GM12878 (cell line): ENCODE results near the gene LRRC27. TPM values are rescaled to one million over a fixed set of nuclear protein-coding genes. Genes with fewer than 3 reads are reported as not detected.

ENCODE experiments used
- ATAC-seq: fragments of 200-7000 bp; cut with Tn5 transposase; 3 replicates; pipeline ENCODE4 v1.9.1; 2020; ENCODE audit warnings: mild to moderate bottlenecking, moderate library complexity
- BruUV-seq: library from RNA; stranded (reverse); fragments of 400-500 nt; replicated peaks from 2 replicates; lab custom pipeline; 2021; lab: Mats Ljungman, UMichigan
- CTCF ChIA-PET: fragments of 300-600 bp; sonication (Branson Sonifier 250); formaldehyde crosslinking; extraction: SDS; loops from one replicate; lab custom pipeline; 2021; ENCODE audit warnings: inconsistent platforms; lab: Yijun Ruan, JAX
- POLR2A ChIA-PET: fragments of 350-600 bp; formaldehyde crosslinking; extraction: SDS; loops from one replicate; lab custom pipeline; 2021; ENCODE audit warnings: inconsistent platforms; lab: Charles Lee
- RAD21 ChIA-PET: fragments of 300-600 bp; sonication (Branson Sonifier 250); formaldehyde crosslinking; loops from one replicate; lab custom pipeline; 2023; ENCODE audit warnings: antibody characterized with exemption; ENCODE audit not compliant: unreplicated experiment; lab: Charles Lee
- SMC1A ChIA-PET: fragments of 300-600 bp; sonication (Branson Sonifier 250); formaldehyde crosslinking; loops from one replicate; lab custom pipeline; 2023; ENCODE audit not compliant: unreplicated experiment, uncharacterized antibody; lab: Charles Lee
- DNase-seq: peaks from one replicate; pipeline ENCODE4 v3.0.0-alpha.2; 2011; ENCODE audit warnings: low read depth, low spot score
- FAIRE-seq: peaks from 3 replicates; lab custom pipeline; 2011; peaks lifted over from hg19 to GRCh38; lab: Jason Lieb, UNC
- H2AFZ ChIP-seq: 2 replicates; pipeline ENCODE4 v1.6.0; 2011; ENCODE audit warnings: low read depth, low read length, control low read depth; ENCODE audit not compliant: control insufficient read depth
- H3K27ac ChIP-seq: 2 replicates; pipeline ENCODE4 v1.5.1; 2011; ENCODE audit warnings: control low read depth; ENCODE audit not compliant: control insufficient read depth, insufficient read depth
- H3K27me3 ChIP-seq, 2 experiments: replicated peaks in 1 of 2; 2 replicates each; pipeline versions ENCODE4 v1.6.0 to v1.6.1; 2011; ENCODE audit warnings: low read length in 1 of 2; ENCODE audit not compliant: control insufficient read depth in 2 of 2, insufficient read depth in 2 of 2
- H3K36me3 ChIP-seq, 2 experiments: 2 replicates each; pipeline ENCODE4 v1.5.1; 2011; ENCODE audit warnings: low read length in 1 of 2; ENCODE audit not compliant: control insufficient read depth in 2 of 2, insufficient read depth in 2 of 2
- H3K4me1 ChIP-seq: 2 replicates; pipeline ENCODE4 v1.6.1; 2011; ENCODE audit warnings: mild to moderate bottlenecking, low read length, moderate library complexity, mixed read lengths; ENCODE audit not compliant: control insufficient read depth, insufficient read depth
- H3K4me2 ChIP-seq: 2 replicates; pipeline ENCODE4 v1.6.0; 2011; ENCODE audit warnings: control low read depth; ENCODE audit not compliant: control insufficient read depth, insufficient read depth
- H3K4me3 ChIP-seq: fragments of 200-600 bp; sonication (generic); 2 replicates; pipeline ENCODE4 v1.5.1; 2016
- H3K79me2 ChIP-seq: 2 replicates; pipeline ENCODE4 v1.6.0; 2011; ENCODE audit warnings: low read length; ENCODE audit not compliant: control insufficient read depth, insufficient read depth
- H3K9ac ChIP-seq: 2 replicates; pipeline ENCODE4 v1.8.0; 2011; ENCODE audit warnings: low read length, control low read depth, mixed read lengths; ENCODE audit not compliant: control insufficient read depth, insufficient read depth
- H3K9me3 ChIP-seq: replicated peaks from 3 replicates; pipeline ENCODE4 v1.5.1; 2011; ENCODE audit warnings: mild to moderate bottlenecking, low read length; ENCODE audit not compliant: control insufficient read depth, insufficient read depth
- H4K20me1 ChIP-seq: 2 replicates; pipeline ENCODE4 v1.6.0; 2011; ENCODE audit not compliant: control insufficient read depth, insufficient read depth
- CBFB ChIP-seq: IDR thresholded peaks from 2 replicates; pipeline ENCODE4 v1.6.1; 2016; ENCODE audit warnings: antibody characterized with exemption, low read depth
- CHD2 ChIP-seq: IDR thresholded peaks from 2 replicates; pipeline ENCODE4 v1.6.1; 2011; ENCODE audit warnings: low read depth, low read length, improper control_type of control experiment, borderline replicate concordance
- ETV6 ChIP-seq, 2 experiments: fragments of 450-650 bp in 1 of 2; IDR thresholded peaks in 1 of 2; conservative IDR thresholded peaks in 1 of 2; 2 replicates each; pipeline ENCODE4 v1.6.1; 2014; ENCODE audit warnings: antibody characterized with exemption in 1 of 2, borderline replicate concordance in 1 of 2, low read depth in 1 of 2, mild to moderate bottlenecking in 1 of 2, moderate library complexity in 1 of 2
- PAX8 ChIP-seq: fragments of 450-650 bp; IDR thresholded peaks from 2 replicates; pipeline ENCODE4 v1.6.1; 2017; ENCODE audit warnings: mild to moderate bottlenecking, moderate library complexity
- RELB ChIP-seq: fragments of 450-650 bp; IDR thresholded peaks from 2 replicates; pipeline ENCODE4 v1.6.1; 2017; ENCODE audit warnings: low read depth, mild to moderate bottlenecking, moderate library complexity
- SMC3 ChIP-seq: IDR thresholded peaks from 2 replicates; pipeline ENCODE4 v1.6.1; 2011; ENCODE audit warnings: low read length, improper control_type of control experiment, borderline replicate concordance
- SUZ12 ChIP-seq: fragments of 200-600 bp; sonication (generic); IDR thresholded peaks from one replicate; pipeline ENCODE4 v1.6.1; 2018; ENCODE audit warnings: antibody characterized with exemption, mild to moderate bottlenecking; ENCODE audit not compliant: unreplicated experiment
- WGBS: methylation state at CpG from one replicate; pipeline ENCODE4 v1.1.6; 2016; ENCODE audit warnings: low lambda C conversion rate; ENCODE audit not compliant: insufficient replicate concordance, insufficient coverage; ENCODE audit errors: missing lambda C conversion rate; 5-methylcytosine and 5-hydroxymethylcytosine counted together
- in situ Hi-C: fragments of 300-500 bp; cut with MboI; formaldehyde crosslinking; loops from 9 replicates; pipeline ENCODE4 v1.14.3; 2018; ENCODE audit warnings: mixed read lengths
- intact Hi-C: fragments of 100-400 bp; cut with micrococcal nuclease; formaldehyde crosslinking; loops from one replicate; pipeline ENCODE4 v1.14.2; 2022; ENCODE audit not compliant: unreplicated experiment
- polyA plus RNA-seq, 11 experiments: library from polyadenylated mRNA; depleted of rRNA in 4 of 11; unstranded in 6 of 11; stranded (reverse) in 5 of 11; fragments of >200 nt; fragmentation: Nextera tagmentation in 4 of 11; fragmentation: Illumina TruSeq in 1 of 11; extraction: Ambion mirVana in 4 of 11; extraction: Trizol in 1 of 11; gene quantifications; 1 replicate in 1 of 11; 2 replicates in 10 of 11; pipeline versions ENCODE4 v1.2.1 to v1.2.3, GENCODE V29; 2011 to 2016; ENCODE audit warnings: inconsistent platforms in 2 of 11, missing spikeins in 2 of 11, low read depth in 1 of 11
- total RNA-seq, 4 experiments: library from RNA; depleted of rRNA in 3 of 4; stranded (reverse); fragments of >200 nt in 3 of 4; fragmentation: Illumina TruSeq in 1 of 4; extraction: Trizol in 1 of 4; gene quantifications; 2 replicates each; pipeline versions ENCODE4 v1.2.1 to v1.2.3, GENCODE V29; 2013 to 2021
- TF ChIP-seq, protein P1 (sequence below): IDR thresholded peaks from 2 replicates; pipeline ENCODE4 v1.6.1; 2011; ENCODE audit warnings: mild to moderate bottlenecking, low read depth, low read length, moderate library complexity; ENCODE audit not compliant: insufficient replicate concordance
- TF ChIP-seq, protein P2 (sequence below): fragments of 450-650 bp; formaldehyde crosslinking; IDR thresholded peaks from 2 replicates; pipeline ENCODE4 v1.5.0; 2022; ENCODE audit warnings: mild to moderate bottlenecking, missing genetic modification characterization

Gene LRRC27
- total and polyA plus RNA-seq, 10 of the 15 experiments (the other 5 are each of a cell fraction or from before 2014, with no cell fraction given): 0.48 to 6.9 (median 4.7) TPM

- TF ChIP-seq, protein P1, sequence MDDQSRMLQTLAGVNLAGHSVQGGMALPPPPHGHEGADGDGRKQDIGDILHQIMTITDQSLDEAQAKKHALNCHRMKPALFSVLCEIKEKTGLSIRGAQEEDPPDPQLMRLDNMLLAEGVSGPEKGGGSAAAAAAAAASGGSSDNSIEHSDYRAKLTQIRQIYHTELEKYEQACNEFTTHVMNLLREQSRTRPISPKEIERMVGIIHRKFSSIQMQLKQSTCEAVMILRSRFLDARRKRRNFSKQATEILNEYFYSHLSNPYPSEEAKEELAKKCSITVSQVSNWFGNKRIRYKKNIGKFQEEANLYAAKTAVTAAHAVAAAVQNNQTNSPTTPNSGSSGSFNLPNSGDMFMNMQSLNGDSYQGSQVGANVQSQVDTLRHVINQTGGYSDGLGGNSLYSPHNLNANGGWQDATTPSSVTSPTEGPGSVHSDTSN: no peak
- TF ChIP-seq SMC3 (no peak), CHD2 (no peak), RELB (no peak), SUZ12 (no peak)
Measured at GRCh38 chr10:132404911-132405462, 73.0 kb downstream of the LRRC27 start (continued).

GRCh38 chr10:132405463-132405991, 73.5 kb downstream of the LRRC27 start:
- no peak overlapping the region for H3K9ac ChIP-seq
- no peak for DNase-seq
- H3K27me3 ChIP-seq: no peaks in the 10 kb centered on the region
- in situ Hi-C loops: no loop called here
- no peak for ATAC-seq
- no peaks in the 10 kb centered on the region for H3K4me1 ChIP-seq
- H2AFZ ChIP-seq: no peak overlapping the region
- H3K27ac ChIP-seq: no peak overlapping the region
- ChIA-PET CTCF (interaction anchor here (0.8 kb wide), 1 partner anchor 18 kb away, joined by 3 read pairs; no protein-coding TSS in a partner anchor), RAD21 (no interaction called here), POLR2A (no interaction called here), SMC1A (no interaction called here)
- no peak for FAIRE-seq
- no peak overlapping the region for H3K4me2 ChIP-seq
- H3K36me3 ChIP-seq: no peaks in the 10 kb centered on the region
- TF ChIP-seq CBFB (no peak), PAX8 (no peak), ETV6 (conservative IDR thresholded peaks at IDR 0.05 in 1 of 2, IDR thresholded peaks at IDR 0.05 in 1 of 2; ENCODE audit: borderline replicate concordance in 1 of 2, low read depth in 1 of 2) (no peak)
- TF ChIP-seq, protein P2, sequence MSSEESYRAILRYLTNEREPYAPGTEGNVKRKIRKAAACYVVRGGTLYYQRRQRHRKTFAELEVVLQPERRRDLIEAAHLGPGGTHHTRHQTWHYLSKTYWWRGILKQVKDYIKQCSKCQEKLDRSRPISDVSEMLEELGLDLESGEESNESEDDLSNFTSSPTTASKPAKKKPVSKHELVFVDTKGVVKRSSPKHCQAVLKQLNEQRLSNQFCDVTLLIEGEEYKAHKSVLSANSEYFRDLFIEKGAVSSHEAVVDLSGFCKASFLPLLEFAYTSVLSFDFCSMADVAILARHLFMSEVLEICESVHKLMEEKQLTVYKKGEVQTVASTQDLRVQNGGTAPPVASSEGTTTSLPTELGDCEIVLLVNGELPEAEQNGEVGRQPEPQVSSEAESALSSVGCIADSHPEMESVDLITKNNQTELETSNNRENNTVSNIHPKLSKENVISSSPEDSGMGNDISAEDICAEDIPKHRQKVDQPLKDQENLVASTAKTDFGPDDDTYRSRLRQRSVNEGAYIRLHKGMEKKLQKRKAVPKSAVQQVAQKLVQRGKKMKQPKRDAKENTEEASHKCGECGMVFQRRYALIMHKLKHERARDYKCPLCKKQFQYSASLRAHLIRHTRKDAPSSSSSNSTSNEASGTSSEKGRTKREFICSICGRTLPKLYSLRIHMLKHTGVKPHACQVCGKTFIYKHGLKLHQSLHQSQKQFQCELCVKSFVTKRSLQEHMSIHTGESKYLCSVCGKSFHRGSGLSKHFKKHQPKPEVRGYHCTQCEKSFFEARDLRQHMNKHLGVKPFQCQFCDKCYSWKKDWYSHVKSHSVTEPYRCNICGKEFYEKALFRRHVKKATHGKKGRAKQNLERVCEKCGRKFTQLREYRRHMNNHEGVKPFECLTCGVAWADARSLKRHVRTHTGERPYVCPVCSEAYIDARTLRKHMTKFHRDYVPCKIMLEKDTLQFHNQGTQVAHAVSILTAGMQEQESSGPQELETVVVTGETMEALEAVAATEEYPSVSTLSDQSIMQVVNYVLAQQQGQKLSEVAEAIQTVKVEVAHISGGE (CRISPR knock-in tag): no peak
- no peaks in the 10 kb centered on the region for H3K79me2 ChIP-seq
- H4K20me1 ChIP-seq: no peaks in the 10 kb centered on the region
- intact Hi-C loops: no loop called here
- BruUV-seq: no TSS peak
- WGBS: 85% methylated on average over 47 of the region's 53 CpGs
- H3K9me3 ChIP-seq: no peaks in the 10 kb centered on the region
- H3K4me3 ChIP-seq: no peak overlapping the region
